ENCODE results near the gene GALK1.

GRCh38 chr17:75751676-75752404, 13.2 kb downstream of the GALK1 start:
- no peak for TF ChIP-seq EP300 (IDR thresholded peaks at IDR 0.05; ENCODE audit: low read depth)
- TF ChIP-seq POLR2A (IDR thresholded peaks at IDR 0.05): no peak

Data from transverse colon (tissue), 1 donor.